Bronchial epithelial cell (primary cell): Measurements from ENCODE around the gene SARDH. TPM values are rescaled to one million over a fixed set of nuclear protein-coding genes. Genes with fewer than 3 reads are reported as not detected.
"Not testable (repeated sequence)": the region's sequence is repeated elsewhere in the genome, so short reads cannot be mapped to it uniquely, and the experiment has no call there.

ENCODE experiments used
- DNase-seq: peaks from one replicate; pipeline ENCODE4 v3.0.0-alpha.2; 2010; ENCODE audit warnings: low read depth
- FAIRE-seq: peaks from 2 replicates; lab custom pipeline; 2011; peaks lifted over from hg19 to GRCh38; lab: Jason Lieb, UNC
- H3K27me3 ChIP-seq: 2 replicates; pipeline ENCODE4 v1.5.1; 2011; ENCODE audit warnings: low read length; ENCODE audit not compliant: control insufficient read depth, insufficient read depth
- H3K36me3 ChIP-seq: 2 replicates; pipeline ENCODE4 v1.5.1; 2011; ENCODE audit warnings: low read length; ENCODE audit not compliant: control insufficient read depth, insufficient read depth
- H3K4me3 ChIP-seq: 2 replicates; pipeline ENCODE4 v1.5.1; 2011; ENCODE audit warnings: mild to moderate bottlenecking, low read depth, low read length, control low read depth
- CTCF ChIP-seq: IDR thresholded peaks from 2 replicates; pipeline ENCODE4 v1.5.1; 2011; ENCODE audit warnings: mild to moderate bottlenecking, moderate library complexity, low read length, control low read depth, inconsistent platforms; ENCODE audit not compliant: insufficient read depth, severe bottlenecking
- total RNA-seq: library from RNA; depleted of rRNA; stranded (reverse); fragments of >200 nt; gene quantifications from 2 replicates; pipeline ENCODE4 v1.2.1, GENCODE V29; 2014

The SARDH gene
- total RNA-seq, 1 donor from 2014 or later: under 0.01 TPM

- peaks cover 4% of the 10 kb centered on the region for H3K27me3 ChIP-seq
- FAIRE-seq (peak; percentile 28), DNase-seq (no peak)
- no peaks in the 10 kb centered on the region for H3K36me3 ChIP-seq
- no peak for TF ChIP-seq CTCF
- no peak overlapping the region for H3K4me3 ChIP-seq
These were observed 108.7 kb downstream of the SARDH start for GRCh38 chr9:133629221-133630110.

- peaks cover 4% of the 10 kb centered on the region for H3K27me3 ChIP-seq
- no peak for TF ChIP-seq CTCF
- no peak overlapping the region for H3K4me3 ChIP-seq
- FAIRE-seq: no peak
- no peak for DNase-seq
- H3K36me3 ChIP-seq: no peaks in the 10 kb centered on the region
These were observed 109.4 kb downstream of the SARDH start for GRCh38 chr9:133628766-133629165.

- TF ChIP-seq CTCF: no peak
- no peak for DNase-seq
- Histone ChIP-seq H3K27me3 (no peaks in the 10 kb centered on the region), H3K4me3 (no peak overlapping the region), H3K36me3 (no peaks in the 10 kb centered on the region)
- peak; percentile 89 for FAIRE-seq
These were observed 110.8 kb downstream of the SARDH start for GRCh38 chr9:133627341-133627740.

- not testable (repeated sequence) for H3K36me3 ChIP-seq, DNase-seq, H3K4me3 ChIP-seq, FAIRE-seq, H3K27me3 ChIP-seq
These were observed 112.1 kb downstream of the SARDH start for GRCh38 chr9:133626008-133626407.

GRCh38 chr9:133622555-133622954, 115.6 kb downstream of the SARDH start:
- no peak overlapping the region for H3K4me3 ChIP-seq
- no peak for DNase-seq
- FAIRE-seq: no peak
- H3K27me3 ChIP-seq: no peaks in the 10 kb centered on the region
- no peaks in the 10 kb centered on the region for H3K36me3 ChIP-seq
- no peak for TF ChIP-seq CTCF

GRCh38 chr9:133621725-133622267, 116.4 kb downstream of the SARDH start:
- TF ChIP-seq CTCF: no peak
- no peak for DNase-seq
- Histone ChIP-seq H3K27me3 (peaks cover 2% of the 10 kb centered on the region), H3K4me3 (no peak overlapping the region), H3K36me3 (no peaks in the 10 kb centered on the region)
- no peak for FAIRE-seq
